HL-60 (cell line): ENCODE measurements around the gene CEP128.

Source experiments
- DNase-seq, 2 experiments: peaks; one replicate each; pipeline ENCODE4 v3.0.0-alpha.2; 2010 to 2020; ENCODE audit warnings: low read depth in 1 of 2, low spot score in 1 of 2
- H3K27ac ChIP-seq: fragments of 250-450 bp; sonication (Bioruptor Pico); replicated peaks from 2 replicates; pipeline ENCODE4 v1.5.1; 2020; ENCODE audit warnings: mild to moderate bottlenecking, moderate library complexity
- H3K27me3 ChIP-seq: fragments of 250-450 bp; sonication (Bioruptor Pico); 2 replicates; pipeline ENCODE4 v1.5.1; 2021; ENCODE audit warnings: mild to moderate bottlenecking, moderate library complexity; ENCODE audit not compliant: insufficient read depth, poor library complexity, severe bottlenecking
- H3K4me3 ChIP-seq: replicated peaks from 2 replicates; pipeline ENCODE4 v1.5.1; 2011; ENCODE audit warnings: mild to moderate bottlenecking, control low read depth, low read length; ENCODE audit not compliant: insufficient read depth
- CTCF ChIP-seq: IDR thresholded peaks from one replicate; pipeline ENCODE4 v1.5.1; 2011; ENCODE audit warnings: low read length, control low read depth, inconsistent platforms; ENCODE audit not compliant: insufficient read depth
- GABPA ChIP-seq: IDR thresholded peaks from 2 replicates; pipeline ENCODE4 v1.6.1; 2012; ENCODE audit warnings: low read depth
- POLR2AphosphoS5 ChIP-seq: IDR thresholded peaks from 2 replicates; pipeline ENCODE4 v1.6.1; 2012; ENCODE audit warnings: low read depth
- REST ChIP-seq: IDR thresholded peaks from 2 replicates; pipeline ENCODE4 v1.6.1; 2012; ENCODE audit warnings: low read depth; ENCODE audit not compliant: insufficient replicate concordance
- SPI1 ChIP-seq: IDR thresholded peaks from 2 replicates; pipeline ENCODE4 v1.6.1; 2012; ENCODE audit warnings: low read depth, mild to moderate bottlenecking, borderline replicate concordance

CEP128 gene

GRCh38 chr14:80768646-80769045 is 172.9 kb downstream of the CEP128 start:
- Histone ChIP-seq H3K27ac (no peak overlapping the region), H3K4me3 (no peak overlapping the region), H3K27me3 (no peaks in the 10 kb centered on the region)
- no peak for DNase-seq
- TF ChIP-seq SPI1 (no peak), POLR2AphosphoS5 (no peak), REST (no peak), CTCF (no peak), GABPA (no peak)

- H3K27ac ChIP-seq = no peak overlapping the region
- H3K27me3 ChIP-seq = no peaks in the 10 kb centered on the region
- no peak for TF ChIP-seq REST
- no peak for TF ChIP-seq POLR2AphosphoS5
- no peak for TF ChIP-seq GABPA
- no peak for TF ChIP-seq SPI1
- no peak for TF ChIP-seq CTCF
- DNase-seq = no peak
- H3K4me3 ChIP-seq = no peak overlapping the region
Observed at GRCh38 chr14:80764921-80765507, 176.5 kb downstream of the CEP128 start.

GRCh38 chr14:80764496-80764895 is 177.0 kb downstream of the CEP128 start:
- no peaks in the 10 kb centered on the region for H3K27me3 ChIP-seq
- no peak overlapping the region for H3K4me3 ChIP-seq
- no peak for TF ChIP-seq GABPA
- no peak for TF ChIP-seq CTCF
- TF ChIP-seq REST = no peak
- no peak for TF ChIP-seq POLR2AphosphoS5
- no peak for TF ChIP-seq SPI1
- DNase-seq = no peak
- H3K27ac ChIP-seq = no peak overlapping the region
